ENCODE results near the gene UBE3B.

UBE3B gene

GRCh38 chr12:109510196-109510595 is 32.8 kb downstream of the UBE3B start:
- H3K4me3 ChIP-seq (ENCODE audit: low read length) = no peak overlapping the region
- no peaks in the 10 kb centered on the region for H3K9me3 ChIP-seq (ENCODE audit: control insufficient read depth, low read length)
- no peak overlapping the region for H3K9ac ChIP-seq (ENCODE audit: low read length)
- H3K4me1 ChIP-seq (ENCODE audit: control insufficient read depth, insufficient read depth, low read length) = no peaks in the 10 kb centered on the region
- no peaks in the 10 kb centered on the region for H3K27me3 ChIP-seq (ENCODE audit: control insufficient read depth, insufficient read depth, low read length)
- H3K36me3 ChIP-seq (ENCODE audit: control insufficient read depth, insufficient read depth, low read length) = peaks cover 20% of the 10 kb centered on the region

GRCh38 chr12:109512608-109513007 is 35.2 kb downstream of the UBE3B start:
- Histone ChIP-seq H3K9ac (ENCODE audit: low read length) (no peak overlapping the region), H3K27me3 (ENCODE audit: control insufficient read depth, insufficient read depth, low read length) (no peaks in the 10 kb centered on the region), H3K9me3 (ENCODE audit: control insufficient read depth, low read length) (no peaks in the 10 kb centered on the region), H3K4me3 (ENCODE audit: low read length) (no peak overlapping the region), H3K4me1 (ENCODE audit: control insufficient read depth, insufficient read depth, low read length) (no peaks in the 10 kb centered on the region), H3K36me3 (ENCODE audit: control insufficient read depth, insufficient read depth, low read length) (peaks cover 22% of the 10 kb centered on the region)

GRCh38 chr12:109513051-109513450 is 35.6 kb downstream of the UBE3B start:
- Histone ChIP-seq H3K9me3 (ENCODE audit: control insufficient read depth, low read length) (no peaks in the 10 kb centered on the region), H3K9ac (ENCODE audit: low read length) (no peak overlapping the region), H3K4me1 (ENCODE audit: control insufficient read depth, insufficient read depth, low read length) (no peaks in the 10 kb centered on the region), H3K36me3 (ENCODE audit: control insufficient read depth, insufficient read depth, low read length) (peaks cover 18% of the 10 kb centered on the region), H3K27me3 (ENCODE audit: control insufficient read depth, insufficient read depth, low read length) (no peaks in the 10 kb centered on the region), H3K4me3 (ENCODE audit: low read length) (no peak overlapping the region)

GRCh38 chr12:109513977-109514376 is 36.5 kb downstream of the UBE3B start:
- H3K9me3 ChIP-seq (ENCODE audit: control insufficient read depth, low read length) = no peaks in the 10 kb centered on the region
- H3K27me3 ChIP-seq (ENCODE audit: control insufficient read depth, insufficient read depth, low read length) = no peaks in the 10 kb centered on the region
- H3K4me1 ChIP-seq (ENCODE audit: control insufficient read depth, insufficient read depth, low read length) = no peaks in the 10 kb centered on the region
- H3K9ac ChIP-seq (ENCODE audit: low read length) = no peak overlapping the region
- H3K4me3 ChIP-seq (ENCODE audit: low read length) = no peak overlapping the region
- H3K36me3 ChIP-seq (ENCODE audit: control insufficient read depth, insufficient read depth, low read length) = peaks cover 18% of the 10 kb centered on the region

- H3K36me3 ChIP-seq (ENCODE audit: control insufficient read depth, insufficient read depth, low read length) = peaks cover 12% of the 10 kb centered on the region
- H3K27me3 ChIP-seq (ENCODE audit: control insufficient read depth, insufficient read depth, low read length) = no peaks in the 10 kb centered on the region
- no peaks in the 10 kb centered on the region for H3K4me1 ChIP-seq (ENCODE audit: control insufficient read depth, insufficient read depth, low read length)
- H3K9me3 ChIP-seq (ENCODE audit: control insufficient read depth, low read length) = no peaks in the 10 kb centered on the region
- no peak overlapping the region for H3K4me3 ChIP-seq (ENCODE audit: low read length)
- no peak overlapping the region for H3K9ac ChIP-seq (ENCODE audit: low read length)
Observed at GRCh38 chr12:109517619-109518018, 40.2 kb downstream of the UBE3B start.

- Histone ChIP-seq H3K27me3 (ENCODE audit: control insufficient read depth, insufficient read depth, low read length) (no peaks in the 10 kb centered on the region), H3K4me1 (ENCODE audit: control insufficient read depth, insufficient read depth, low read length) (no peaks in the 10 kb centered on the region), H3K4me3 (ENCODE audit: low read length) (no peak overlapping the region), H3K9me3 (ENCODE audit: control insufficient read depth, low read length) (no peaks in the 10 kb centered on the region), H3K36me3 (ENCODE audit: control insufficient read depth, insufficient read depth, low read length) (peaks cover 12% of the 10 kb centered on the region), H3K9ac (ENCODE audit: low read length) (no peak overlapping the region)
Observed at GRCh38 chr12:109518820-109519665, 41.6 kb downstream of the UBE3B start.

GRCh38 chr12:109519787-109520186 is 42.4 kb downstream of the UBE3B start:
- Histone ChIP-seq H3K36me3 (ENCODE audit: control insufficient read depth, insufficient read depth, low read length) (peaks cover 12% of the 10 kb centered on the region), H3K9ac (ENCODE audit: low read length) (no peak overlapping the region), H3K9me3 (ENCODE audit: control insufficient read depth, low read length) (no peaks in the 10 kb centered on the region), H3K4me3 (ENCODE audit: low read length) (no peak overlapping the region), H3K27me3 (ENCODE audit: control insufficient read depth, insufficient read depth, low read length) (no peaks in the 10 kb centered on the region), H3K4me1 (ENCODE audit: control insufficient read depth, insufficient read depth, low read length) (no peaks in the 10 kb centered on the region)

- no peaks in the 10 kb centered on the region for H3K27me3 ChIP-seq (ENCODE audit: control insufficient read depth, insufficient read depth, low read length)
- H3K4me1 ChIP-seq (ENCODE audit: control insufficient read depth, insufficient read depth, low read length) = no peaks in the 10 kb centered on the region
- H3K9ac ChIP-seq (ENCODE audit: low read length) = no peak overlapping the region
- no peak overlapping the region for H3K4me3 ChIP-seq (ENCODE audit: low read length)
- H3K9me3 ChIP-seq (ENCODE audit: control insufficient read depth, low read length) = no peaks in the 10 kb centered on the region
- peaks cover 10% of the 10 kb centered on the region for H3K36me3 ChIP-seq (ENCODE audit: control insufficient read depth, insufficient read depth, low read length)
Observed at GRCh38 chr12:109521831-109522230, 44.4 kb downstream of the UBE3B start.

- H3K9me3 ChIP-seq (ENCODE audit: control insufficient read depth, low read length) = no peaks in the 10 kb centered on the region
- no peak overlapping the region for H3K4me3 ChIP-seq (ENCODE audit: low read length)
- H3K9ac ChIP-seq (ENCODE audit: low read length) = no peak overlapping the region
- H3K36me3 ChIP-seq (ENCODE audit: control insufficient read depth, insufficient read depth, low read length) = peaks cover 6% of the 10 kb centered on the region
- H3K4me1 ChIP-seq (ENCODE audit: control insufficient read depth, insufficient read depth, low read length) = no peaks in the 10 kb centered on the region
- H3K27me3 ChIP-seq (ENCODE audit: control insufficient read depth, insufficient read depth, low read length) = no peaks in the 10 kb centered on the region
Observed at GRCh38 chr12:109523071-109523470, 45.6 kb downstream of the UBE3B start.

- Histone ChIP-seq H3K9ac (ENCODE audit: low read length) (no peak overlapping the region), H3K9me3 (ENCODE audit: control insufficient read depth, low read length) (no peaks in the 10 kb centered on the region), H3K36me3 (ENCODE audit: control insufficient read depth, insufficient read depth, low read length) (peaks cover 6% of the 10 kb centered on the region), H3K4me3 (ENCODE audit: low read length) (no peak overlapping the region), H3K4me1 (ENCODE audit: control insufficient read depth, insufficient read depth, low read length) (no peaks in the 10 kb centered on the region), H3K27me3 (ENCODE audit: control insufficient read depth, insufficient read depth, low read length) (no peaks in the 10 kb centered on the region)
Observed at GRCh38 chr12:109523504-109523903, 46.1 kb downstream of the UBE3B start.

- H3K9ac ChIP-seq (ENCODE audit: low read length) = no peak overlapping the region
- H3K4me1 ChIP-seq (ENCODE audit: control insufficient read depth, insufficient read depth, low read length) = no peaks in the 10 kb centered on the region
- no peaks in the 10 kb centered on the region for H3K27me3 ChIP-seq (ENCODE audit: control insufficient read depth, insufficient read depth, low read length)
- no peaks in the 10 kb centered on the region for H3K9me3 ChIP-seq (ENCODE audit: control insufficient read depth, low read length)
- H3K4me3 ChIP-seq (ENCODE audit: low read length) = no peak overlapping the region
- peaks cover 6% of the 10 kb centered on the region for H3K36me3 ChIP-seq (ENCODE audit: control insufficient read depth, insufficient read depth, low read length)
Observed at GRCh38 chr12:109524466-109525278, 47.2 kb downstream of the UBE3B start.

- peaks cover 6% of the 10 kb centered on the region for H3K36me3 ChIP-seq (ENCODE audit: control insufficient read depth, insufficient read depth, low read length)
- H3K4me1 ChIP-seq (ENCODE audit: control insufficient read depth, insufficient read depth, low read length) = no peaks in the 10 kb centered on the region
- H3K4me3 ChIP-seq (ENCODE audit: low read length) = no peak overlapping the region
- H3K9me3 ChIP-seq (ENCODE audit: control insufficient read depth, low read length) = no peaks in the 10 kb centered on the region
- H3K9ac ChIP-seq (ENCODE audit: low read length) = no peak overlapping the region
- no peaks in the 10 kb centered on the region for H3K27me3 ChIP-seq (ENCODE audit: control insufficient read depth, insufficient read depth, low read length)
Observed at GRCh38 chr12:109525279-109525585, 47.8 kb downstream of the UBE3B start.
